ENCODE measurements around the gene SLC35F2.

SLC35F2 gene

DNA sequence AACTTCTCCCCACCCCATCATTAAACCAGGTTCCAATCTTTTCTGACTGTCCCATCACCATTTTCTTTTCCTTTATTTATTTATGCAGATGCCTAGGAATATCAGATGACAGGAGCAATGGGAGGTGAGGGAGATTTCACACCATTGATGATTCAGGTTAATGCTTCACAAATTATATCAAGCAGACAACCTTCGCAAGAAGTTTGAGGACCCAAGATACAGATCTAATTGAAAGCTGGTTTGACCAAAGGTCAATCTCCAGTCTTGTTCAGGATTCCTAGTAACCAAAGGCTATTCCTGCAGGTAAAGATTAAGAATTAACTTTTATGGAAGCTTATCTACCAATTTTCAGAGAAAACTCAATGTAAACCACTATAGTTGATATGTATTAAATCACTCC, 54.4 kb downstream of the SLC35F2 start:
- H3K4me3 ChIP-seq (ENCODE audit: low read length), result no peak overlapping the region
- TF ChIP-seq, protein P1, sequence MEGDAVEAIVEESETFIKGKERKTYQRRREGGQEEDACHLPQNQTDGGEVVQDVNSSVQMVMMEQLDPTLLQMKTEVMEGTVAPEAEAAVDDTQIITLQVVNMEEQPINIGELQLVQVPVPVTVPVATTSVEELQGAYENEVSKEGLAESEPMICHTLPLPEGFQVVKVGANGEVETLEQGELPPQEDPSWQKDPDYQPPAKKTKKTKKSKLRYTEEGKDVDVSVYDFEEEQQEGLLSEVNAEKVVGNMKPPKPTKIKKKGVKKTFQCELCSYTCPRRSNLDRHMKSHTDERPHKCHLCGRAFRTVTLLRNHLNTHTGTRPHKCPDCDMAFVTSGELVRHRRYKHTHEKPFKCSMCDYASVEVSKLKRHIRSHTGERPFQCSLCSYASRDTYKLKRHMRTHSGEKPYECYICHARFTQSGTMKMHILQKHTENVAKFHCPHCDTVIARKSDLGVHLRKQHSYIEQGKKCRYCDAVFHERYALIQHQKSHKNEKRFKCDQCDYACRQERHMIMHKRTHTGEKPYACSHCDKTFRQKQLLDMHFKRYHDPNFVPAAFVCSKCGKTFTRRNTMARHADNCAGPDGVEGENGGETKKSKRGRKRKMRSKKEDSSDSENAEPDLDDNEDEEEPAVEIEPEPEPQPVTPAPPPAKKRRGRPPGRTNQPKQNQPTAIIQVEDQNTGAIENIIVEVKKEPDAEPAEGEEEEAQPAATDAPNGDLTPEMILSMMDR (conservative IDR thresholded peaks at IDR 0.05; ENCODE audit: low read depth, low read length), result no peak
- DNase-seq (ENCODE audit: low read depth), result no peak

DNA sequence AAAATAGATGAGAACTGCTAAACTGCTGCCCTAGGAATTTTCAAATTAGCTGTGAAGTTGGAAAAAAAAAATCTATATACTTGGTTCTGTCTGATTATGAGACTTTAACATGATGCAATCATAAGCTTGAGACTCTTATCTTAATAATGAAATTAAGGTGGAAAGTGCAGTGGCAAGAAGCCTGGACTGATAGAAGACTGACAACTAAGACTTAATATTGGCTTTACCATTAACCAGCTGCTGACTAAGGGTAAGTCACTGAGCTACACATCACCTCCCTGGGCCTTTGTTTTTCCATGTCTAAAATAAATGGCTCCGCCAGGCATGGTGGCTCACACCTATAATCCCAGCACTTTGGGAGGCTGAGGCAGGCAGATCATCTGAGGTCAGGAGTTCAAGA, 56.9 kb downstream of the SLC35F2 start:
- TF ChIP-seq, protein P1 (conservative IDR thresholded peaks at IDR 0.05; ENCODE audit: low read depth, low read length), result no peak
- DNase-seq (ENCODE audit: low read depth), result no peak
- no peak overlapping the region for H3K4me3 ChIP-seq (ENCODE audit: low read length)

DNA sequence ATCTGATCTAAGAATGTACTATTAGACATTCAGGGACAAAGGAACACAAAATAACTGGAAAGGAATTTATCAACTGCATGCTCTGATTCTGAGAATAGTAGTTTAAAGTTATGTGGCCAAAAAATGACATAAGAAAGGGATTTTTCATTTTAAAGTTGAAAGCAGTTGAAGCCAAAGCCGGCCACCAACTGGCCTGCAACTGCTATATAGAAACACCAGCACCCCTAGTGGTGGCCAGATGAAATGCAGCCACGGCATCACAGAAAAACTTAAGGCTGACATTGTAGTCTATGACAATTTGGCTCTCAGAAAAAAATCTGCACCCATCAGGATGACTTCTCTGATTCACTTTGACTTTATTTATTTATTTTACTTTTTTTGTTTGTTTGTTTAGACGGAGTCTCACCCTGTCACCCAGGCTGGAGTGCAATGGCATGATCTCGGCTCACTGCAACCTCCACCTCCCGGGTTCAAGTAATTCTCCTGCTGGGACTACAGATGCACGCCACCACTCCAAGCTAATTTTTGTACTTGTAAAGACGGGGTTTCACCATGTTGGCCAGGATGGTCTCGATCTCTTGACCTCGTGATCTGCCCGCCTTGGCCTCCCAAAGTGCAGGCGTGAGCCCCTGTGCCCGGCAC, 59.2 kb downstream of the SLC35F2 start:
- TF ChIP-seq, protein P1 (conservative IDR thresholded peaks at IDR 0.05; ENCODE audit: low read depth, low read length), result peak; percentile 98
- DNase-seq (ENCODE audit: low read depth), result no peak

DNA sequence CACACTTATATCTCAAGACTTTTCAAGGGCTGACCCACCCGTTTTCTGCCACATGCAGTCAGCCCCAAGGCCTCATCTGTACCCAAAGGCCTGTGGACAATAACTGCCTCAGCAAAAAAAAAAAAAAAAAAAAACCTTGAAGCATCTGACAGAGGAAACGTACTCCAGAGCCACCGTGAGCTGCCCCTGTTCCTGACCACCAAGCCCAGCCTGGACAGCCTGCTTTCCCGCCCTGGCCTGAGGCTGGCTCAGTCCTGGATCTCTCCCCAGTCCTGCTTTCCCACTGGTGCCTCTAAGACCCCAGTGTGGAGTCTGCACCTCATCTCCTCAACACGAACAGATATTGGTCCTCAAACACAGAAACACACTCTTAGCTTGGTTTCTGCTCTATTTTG, 66.5 kb downstream of the SLC35F2 start:
- no peak overlapping the region for H3K4me3 ChIP-seq (ENCODE audit: low read length)
- no peak for DNase-seq (ENCODE audit: low read depth)
- TF ChIP-seq, protein P1 (conservative IDR thresholded peaks at IDR 0.05; ENCODE audit: low read depth, low read length), result no peak

More for the DNA sequence above, 59.2 kb downstream of the SLC35F2 start:
- no peak overlapping the region for H3K4me3 ChIP-seq (ENCODE audit: low read length)

DNA sequence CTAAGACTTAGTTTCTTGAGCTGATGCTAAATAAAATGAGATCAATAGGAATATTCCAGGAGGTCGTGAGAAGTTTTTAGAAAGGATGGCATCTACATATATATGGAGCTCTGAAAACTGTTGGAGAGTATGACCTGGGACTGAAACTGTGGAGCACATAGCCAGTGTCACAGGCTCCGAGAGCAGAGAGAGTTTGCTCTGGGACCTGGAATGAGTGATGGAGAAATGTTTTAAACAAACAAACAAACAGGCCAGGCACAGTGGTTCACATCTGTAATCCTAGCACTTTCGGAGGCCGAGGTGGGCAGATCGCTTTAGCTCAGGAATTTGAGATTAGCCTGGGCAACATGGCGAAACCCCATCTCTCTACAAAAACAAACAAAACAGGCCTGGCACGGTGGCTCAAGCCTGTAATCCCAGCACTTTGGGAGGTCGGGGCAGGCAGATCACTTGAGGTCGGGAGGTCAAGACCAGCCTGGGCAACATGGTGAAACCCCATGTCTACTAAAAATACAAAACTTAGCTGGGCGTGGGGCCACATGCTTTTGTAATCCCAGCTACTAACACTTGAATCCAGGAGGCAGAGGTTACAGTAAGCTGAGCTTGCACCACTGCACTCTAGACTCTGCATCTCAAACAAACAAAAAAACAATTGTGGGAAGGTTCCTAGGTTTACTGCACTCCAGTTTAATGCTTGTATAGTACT, 67.1 kb downstream of the SLC35F2 start:
- no peak for DNase-seq (ENCODE audit: low read depth)

DNA sequence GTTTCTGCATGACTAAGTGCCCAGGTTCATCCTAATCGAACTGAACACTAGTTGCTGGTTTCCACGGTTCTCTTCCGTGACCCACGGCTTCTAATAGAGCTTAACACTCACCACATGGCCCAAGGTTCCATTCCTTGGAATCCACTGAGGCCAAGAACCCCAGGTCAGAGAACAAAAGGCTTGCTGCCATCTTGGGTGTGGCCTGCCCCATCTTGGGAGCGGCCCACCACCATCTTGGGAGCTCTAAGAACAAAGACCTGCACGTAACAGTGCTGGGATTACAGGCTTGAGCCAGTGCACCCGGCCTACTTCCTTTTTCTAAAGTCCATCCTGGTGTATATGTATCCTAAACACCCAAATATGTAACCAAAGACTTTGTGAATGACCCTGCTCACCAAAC, 68.8 kb downstream of the SLC35F2 start:
- TF ChIP-seq, protein P1 (conservative IDR thresholded peaks at IDR 0.05; ENCODE audit: low read depth, low read length), result no peak
- no peak for DNase-seq (ENCODE audit: low read depth)
- H3K4me3 ChIP-seq (ENCODE audit: low read length), result no peak overlapping the region

More for the DNA sequence above, 67.1 kb downstream of the SLC35F2 start:
- H3K4me3 ChIP-seq (ENCODE audit: low read length), result no peak overlapping the region
- TF ChIP-seq, protein P1 (conservative IDR thresholded peaks at IDR 0.05; ENCODE audit: low read depth, low read length), result no peak

DNA sequence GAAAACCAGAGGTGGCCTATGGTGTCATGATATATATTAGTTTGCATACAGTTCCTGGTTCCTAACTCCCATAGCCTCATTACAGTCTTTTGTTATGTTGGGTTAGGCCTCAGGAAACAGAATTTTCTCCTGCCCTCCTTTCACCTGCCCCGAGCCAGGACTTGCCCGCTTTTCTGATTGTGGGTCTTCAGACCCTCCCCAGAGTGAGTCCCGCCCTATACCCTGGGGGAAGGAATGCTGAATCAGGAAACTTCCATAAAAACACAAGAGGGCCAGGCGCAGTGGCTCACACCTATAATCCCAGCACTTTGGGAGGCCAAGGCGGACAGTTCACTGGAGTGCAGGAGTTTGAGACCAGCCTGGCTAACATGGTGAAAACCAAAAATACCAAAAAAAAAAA, 70.9 kb downstream of the SLC35F2 start:
- no peak overlapping the region for H3K4me3 ChIP-seq (ENCODE audit: low read length)
- TF ChIP-seq, protein P1 (conservative IDR thresholded peaks at IDR 0.05; ENCODE audit: low read depth, low read length), result no peak
- no peak for DNase-seq (ENCODE audit: low read depth)
